Psoas muscle (tissue), 8 donors: Measurements from ENCODE around the gene TRAF2. TPM values are rescaled to one million over a fixed set of nuclear protein-coding genes. Genes with fewer than 3 reads are reported as not detected.

Experiments
- ATAC-seq, 4 donors: fragments of 200-7000 bp; cut with Tn5 transposase; one replicate each; pipeline ENCODE4 v1.9.1; 2020; ENCODE audit warnings: moderate library complexity in 3 of 4, mild to moderate bottlenecking in 2 of 4
- DNase-seq, 2 donors: peaks; one replicate each; pipeline ENCODE4 v3.0.0-alpha.2; 2020
- H3K27ac ChIP-seq: fragments of 200-600 bp; one replicate; pipeline ENCODE4 v1.8.0; 2022
- H3K27me3 ChIP-seq, 3 donors: fragments of 200-600 bp in 1 of 3; one replicate each; pipeline versions ENCODE4 v1.6.1 to v1.8.0; 2013 to 2022; ENCODE audit warnings: low read length in 2 of 3, mild to moderate bottlenecking in 2 of 3, moderate library complexity in 1 of 3; ENCODE audit not compliant: insufficient read depth in 3 of 3
- H3K36me3 ChIP-seq, 2 donors: fragments of 200-600 bp in 1 of 2; one replicate each; pipeline versions ENCODE4 v1.6.1 to v1.8.0; 2013 to 2022; ENCODE audit warnings: low read depth in 1 of 2, mild to moderate bottlenecking in 1 of 2, moderate library complexity in 1 of 2; ENCODE audit not compliant: insufficient read depth in 1 of 2
- H3K4me1 ChIP-seq: fragments of 200-600 bp; one replicate; pipeline ENCODE4 v1.8.0; 2022
- H3K4me3 ChIP-seq: fragments of 200-600 bp; one replicate; pipeline ENCODE4 v1.8.0; 2022; ENCODE audit warnings: mild to moderate bottlenecking
- H3K9me3 ChIP-seq: fragments of 200-600 bp; one replicate; pipeline ENCODE4 v1.8.0; 2022
- CTCF ChIP-seq: fragments of 200-600 bp; IDR thresholded peaks from one replicate; pipeline ENCODE4 v1.8.0; 2022; ENCODE audit warnings: antibody characterized with exemption
- WGBS, 3 donors: extraction: QIAGEN DNeasy Blood & Tissue Kit; methylation state at CpG; one replicate each; pipeline versions ENCODE4 v1.1.6 to v1.1.7; 2013; 5-methylcytosine and 5-hydroxymethylcytosine counted together
- intact Hi-C, 2 donors: fragments of 100-400 bp; cut with DNase I; formaldehyde crosslinking; loops; one replicate each; pipeline versions ENCODE4 v1.11.0 to v1.14.2; 2022
- polyA plus RNA-seq, 3 donors: library from polyadenylated mRNA; stranded (reverse); fragments of 200-250 nt; gene quantifications; one replicate each; pipeline ENCODE4 v1.2.3, GENCODE V29; 2013
- total RNA-seq, 4 donors: library from RNA; stranded (reverse); fragmentation: NEBNext Ultra II Directional in 2 of 4; extraction: Animal tissue kit (Norgen Biotek cat#: 25700) in 2 of 4; gene quantifications; one replicate each; pipeline versions ENCODE4 v1.2.1 to v1.2.4, GENCODE V29; 2021 to 2023
- donor health status: healthy with polysubstance abuse.
- donor health status: DM: no; HTN: no; CAD: no; lungs with moderate emphysema.
- donor health status: Bipolar disorder and iron deficiency.
- donor health status: healthy.
- donor health status: DM: yes; HTN: yes; CAD: no.
- donor health status: DM: no; HTN: no; CAD: no.
- donor health status: DM: no; HTN: no; CAD: no.
- donor health status: DM: yes; HTN: yes; CAD: no.

Gene TRAF2
- total and polyA plus RNA-seq, 7 donors: 5.4 to 15.9 (median 10.3) TPM

GRCh38 chr9:136854113-136854841, 32.0 kb upstream of the TRAF2 start:
- no peak for ATAC-seq
- peak; percentile 21 to 54 for DNase-seq
- Histone ChIP-seq H3K27ac (no peak overlapping the region), H3K36me3 (peaks cover 0 to 21% of the 10 kb centered on the region in 2 donors), H3K9me3 (no peaks in the 10 kb centered on the region), H3K4me1 (peaks cover 36% of the 10 kb centered on the region), H3K27me3 (no peaks in the 10 kb centered on the region), H3K4me3 (no peak overlapping the region)
- 69 to 71% (median 70%) methylated on average over 28 to 30 of the region's 30 CpGs for WGBS, 3 donors
- intact Hi-C loops: loop anchor here in 1 of 2 donors (5.0 kb wide), 1 partner anchor 73 kb away; no protein-coding TSS in a partner anchor
- TF ChIP-seq CTCF: no peak

GRCh38 chr9:136854842-136855460, 31.4 kb upstream of the TRAF2 start:
- H3K27me3 ChIP-seq: no peaks in the 10 kb centered on the region
- no peak for TF ChIP-seq CTCF
- intact Hi-C loops: loop anchor here in 1 of 2 donors (5.0 kb wide), 1 partner anchor 72 kb away; no protein-coding TSS in a partner anchor
- WGBS, 3 donors: 69 to 79% (median 74%) methylated on average over 15 to 23 of the region's 23 CpGs
- no peak overlapping the region for H3K4me3 ChIP-seq
- ATAC-seq: no peak
- no peak for DNase-seq
- H3K36me3 ChIP-seq: peaks cover 0 to 21% of the 10 kb centered on the region in 2 donors
- peaks cover 37% of the 10 kb centered on the region for H3K4me1 ChIP-seq
- no peaks in the 10 kb centered on the region for H3K9me3 ChIP-seq
- H3K27ac ChIP-seq: no peak overlapping the region

- peaks cover 0 to 18% of the 10 kb centered on the region in 2 donors for H3K36me3 ChIP-seq
- H3K9me3 ChIP-seq: no peaks in the 10 kb centered on the region
- no peak for TF ChIP-seq CTCF
- peak in 1 of 2 donors; percentile 57 for DNase-seq
- H3K27me3 ChIP-seq: no peaks in the 10 kb centered on the region
- intact Hi-C loops: no loop called here
- no peak overlapping the region for H3K4me3 ChIP-seq
- 63 to 65% (median 63%) methylated on average over 25 to 26 of the region's 26 CpGs for WGBS, 3 donors
- H3K4me1 ChIP-seq: peaks cover 31% of the 10 kb centered on the region
- no peak for ATAC-seq
- H3K27ac ChIP-seq: no peak overlapping the region
These were observed 30.7 kb upstream of the TRAF2 start for GRCh38 chr9:136855461-136856078.

- WGBS, 3 donors: 51 to 53% (median 52%) methylated on average over 15 of the region's 15 CpGs
- intact Hi-C loops: no loop called here
- ATAC-seq: no peak
- Histone ChIP-seq H3K4me1 (peaks cover 26% of the 10 kb centered on the region), H3K9me3 (no peaks in the 10 kb centered on the region), H3K27ac (no peak overlapping the region), H3K27me3 (no peaks in the 10 kb centered on the region), H3K36me3 (peaks cover 0 to 19% of the 10 kb centered on the region in 2 donors), H3K4me3 (no peak overlapping the region)
- TF ChIP-seq CTCF: no peak
- peak in 1 of 2 donors; percentile 59 for DNase-seq
These were observed 30.2 kb upstream of the TRAF2 start for GRCh38 chr9:136856079-136856476.
